DOHH2 (cell line): ENCODE measurements around the gene RNU11.
A peak's percentile ranks its signal among the peaks of the same experiment; 100 is the strongest.

Experiments used
- H3F3A ChIP-seq: fragments of 200-600 bp; sonication (generic), shearing (Covaris generic); 2 replicates; pipeline ENCODE4 v1.6.0; 2016; ENCODE audit warnings: antibody characterized with exemption, mild to moderate bottlenecking; ENCODE audit not compliant: control insufficient read depth, insufficient read depth
- H3K27ac ChIP-seq: fragments of 200-600 bp; sonication (generic); 2 replicates; pipeline ENCODE4 v1.5.1; 2014; ENCODE audit warnings: low read depth, mild to moderate bottlenecking, low read length, moderate library complexity
- H3K27me3 ChIP-seq: fragments of 200-600 bp; sonication (generic); 2 replicates; pipeline ENCODE4 v1.6.1; 2014; ENCODE audit warnings: mild to moderate bottlenecking, low read length, mixed read lengths; ENCODE audit not compliant: control insufficient read depth
- H3K36me3 ChIP-seq: fragments of 200-600 bp; sonication (generic); 2 replicates; pipeline ENCODE4 v1.6.1; 2014; ENCODE audit warnings: mild to moderate bottlenecking, low read length, moderate library complexity, mixed read lengths; ENCODE audit not compliant: control insufficient read depth
- H3K4me1 ChIP-seq: fragments of 200-600 bp; sonication (generic); 2 replicates; pipeline ENCODE4 v1.6.1; 2014; ENCODE audit warnings: mild to moderate bottlenecking, low read length, mixed read lengths; ENCODE audit not compliant: control insufficient read depth
- H3K4me2 ChIP-seq: fragments of 200-600 bp; sonication (generic); 2 replicates; pipeline ENCODE4 v1.6.0; 2014; ENCODE audit warnings: mild to moderate bottlenecking, low read length, moderate library complexity
- H3K4me3 ChIP-seq: fragments of 200-600 bp; sonication (generic); 2 replicates; pipeline ENCODE4 v1.5.1; 2014; ENCODE audit warnings: mild to moderate bottlenecking, low read length, mixed read lengths
- H3K79me2 ChIP-seq: fragments of 200-600 bp; sonication (generic); 2 replicates; pipeline ENCODE4 v1.6.1; 2014; ENCODE audit warnings: mild to moderate bottlenecking, low read length, mixed read lengths; ENCODE audit not compliant: control insufficient read depth
- H3K9me2 ChIP-seq: fragments of 200-600 bp; sonication (generic); replicated peaks from 2 replicates; pipeline ENCODE4 v1.6.1; 2014; ENCODE audit warnings: mild to moderate bottlenecking, low read length, mixed read lengths; ENCODE audit not compliant: control insufficient read depth
- H3K9me3 ChIP-seq: fragments of 200-600 bp; sonication (generic); 2 replicates; pipeline ENCODE4 v1.6.1; 2014; ENCODE audit warnings: antibody characterized with exemption, low read length, mixed read lengths; ENCODE audit not compliant: control insufficient read depth, insufficient read depth
- H4K20me1 ChIP-seq: fragments of 200-600 bp; sonication (generic); 2 replicates; pipeline ENCODE4 v1.6.0; 2014; ENCODE audit warnings: low read depth, mild to moderate bottlenecking, antibody characterized with exemption, low read length, moderate library complexity; ENCODE audit not compliant: control insufficient read depth, insufficient read depth
- EZH2phosphoT487 ChIP-seq: fragments of 200-600 bp; sonication (generic); IDR thresholded peaks from 2 replicates; pipeline ENCODE4 v1.6.1; 2017; ENCODE audit warnings: borderline replicate concordance, mild to moderate bottlenecking, antibody characterized with exemption, low read length, moderate library complexity, mixed read lengths
- TF ChIP-seq, protein P1 (sequence below): fragments of 200-600 bp; sonication (generic); IDR thresholded peaks from one replicate; pipeline ENCODE4 v1.5.1; 2014; ENCODE audit warnings: antibody characterized with exemption, mild to moderate bottlenecking, low read depth, low read length; ENCODE audit not compliant: poor library complexity, severe bottlenecking

RNU11 gene

DNA sequence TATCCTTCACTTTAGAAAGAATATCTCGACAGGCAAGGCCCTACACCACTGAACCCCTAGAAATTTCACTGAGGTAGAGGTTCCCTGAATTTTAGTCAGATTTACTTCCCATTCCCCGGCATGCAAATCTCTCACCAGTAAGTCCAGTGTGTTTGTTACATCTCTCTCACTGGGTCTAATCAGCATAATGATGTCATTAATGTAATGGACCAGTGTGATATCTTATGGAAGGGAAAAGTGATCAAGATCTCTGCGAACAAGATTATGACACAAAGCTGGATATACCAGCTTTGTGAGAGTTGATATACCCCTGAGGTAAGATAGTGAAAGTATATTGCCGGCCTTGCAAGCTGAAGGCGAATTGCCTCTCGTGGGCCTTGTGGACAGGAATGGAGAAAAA is 7.9 kb downstream of the RNU11 start:
- H4K20me1 ChIP-seq, result no peaks in the 10 kb centered on the region

DNA sequence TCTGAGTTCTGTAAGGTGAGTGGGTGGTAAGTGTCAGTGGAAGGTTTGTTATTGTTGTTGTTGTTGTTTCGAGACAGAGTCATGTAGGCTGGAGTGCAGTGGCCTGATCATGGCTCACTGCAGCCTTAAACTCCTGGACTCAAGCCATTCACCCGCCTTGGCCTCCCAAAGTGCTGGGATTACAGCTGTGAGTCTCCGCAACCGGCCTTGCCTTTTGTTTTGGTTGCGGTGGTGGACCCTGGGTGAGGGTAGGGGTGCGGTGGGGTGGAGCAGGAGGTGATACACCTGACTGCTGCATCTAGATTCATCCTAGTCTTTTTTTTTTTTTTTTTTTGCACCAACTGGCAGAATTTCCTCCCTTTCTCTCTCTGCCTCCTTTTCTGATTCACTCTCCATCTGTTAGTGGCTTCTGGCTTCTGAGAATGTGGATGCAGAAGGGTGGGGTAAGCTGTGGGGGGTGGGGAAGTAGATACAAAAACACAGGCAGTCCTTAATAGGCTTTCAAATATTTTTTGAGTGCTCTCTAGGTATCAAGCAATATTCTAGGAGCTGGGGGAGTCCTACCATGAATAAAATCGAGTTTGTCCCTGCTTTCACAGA is 15.6 kb downstream of the RNU11 start:
- no peaks in the 10 kb centered on the region for H3K27me3 ChIP-seq
- peaks cover 13% of the 10 kb centered on the region for H3K4me1 ChIP-seq
- H3K36me3 ChIP-seq, result no peaks in the 10 kb centered on the region; the same call in 1 of the 2 replicates
- peaks cover 3% of the 10 kb centered on the region; the same call in 1 of the 2 replicates for H3F3A ChIP-seq
- H3K4me2 ChIP-seq, result no peak overlapping the region
- H3K79me2 ChIP-seq, result peaks cover 10% of the 10 kb centered on the region
- H4K20me1 ChIP-seq, result no peaks in the 10 kb centered on the region
- H3K27ac ChIP-seq, result no peak overlapping the region
- no peaks in the 10 kb centered on the region for H3K9me2 ChIP-seq
- H3K9me3 ChIP-seq, result no peaks in the 10 kb centered on the region
- H3K4me3 ChIP-seq, result no peak overlapping the region
- TF ChIP-seq, protein P1, sequence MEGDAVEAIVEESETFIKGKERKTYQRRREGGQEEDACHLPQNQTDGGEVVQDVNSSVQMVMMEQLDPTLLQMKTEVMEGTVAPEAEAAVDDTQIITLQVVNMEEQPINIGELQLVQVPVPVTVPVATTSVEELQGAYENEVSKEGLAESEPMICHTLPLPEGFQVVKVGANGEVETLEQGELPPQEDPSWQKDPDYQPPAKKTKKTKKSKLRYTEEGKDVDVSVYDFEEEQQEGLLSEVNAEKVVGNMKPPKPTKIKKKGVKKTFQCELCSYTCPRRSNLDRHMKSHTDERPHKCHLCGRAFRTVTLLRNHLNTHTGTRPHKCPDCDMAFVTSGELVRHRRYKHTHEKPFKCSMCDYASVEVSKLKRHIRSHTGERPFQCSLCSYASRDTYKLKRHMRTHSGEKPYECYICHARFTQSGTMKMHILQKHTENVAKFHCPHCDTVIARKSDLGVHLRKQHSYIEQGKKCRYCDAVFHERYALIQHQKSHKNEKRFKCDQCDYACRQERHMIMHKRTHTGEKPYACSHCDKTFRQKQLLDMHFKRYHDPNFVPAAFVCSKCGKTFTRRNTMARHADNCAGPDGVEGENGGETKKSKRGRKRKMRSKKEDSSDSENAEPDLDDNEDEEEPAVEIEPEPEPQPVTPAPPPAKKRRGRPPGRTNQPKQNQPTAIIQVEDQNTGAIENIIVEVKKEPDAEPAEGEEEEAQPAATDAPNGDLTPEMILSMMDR, result no peak
- TF ChIP-seq EZH2phosphoT487, result no peak

More for the DNA sequence above, 7.9 kb downstream of the RNU11 start:
- Histone ChIP-seq H3K27me3 (no peaks in the 10 kb centered on the region), H3K4me2 (no peak overlapping the region), H3K9me3 (no peaks in the 10 kb centered on the region), H3K9me2 (no peaks in the 10 kb centered on the region), H3K79me2 (no peaks in the 10 kb centered on the region), H3F3A (no peaks in the 10 kb centered on the region), H3K4me1 (no peaks in the 10 kb centered on the region), H3K36me3 (no peaks in the 10 kb centered on the region), H3K27ac (no peak overlapping the region), H3K4me3 (no peak overlapping the region)
- TF ChIP-seq, protein P1, result no peak
- TF ChIP-seq EZH2phosphoT487, result no peak

DNA sequence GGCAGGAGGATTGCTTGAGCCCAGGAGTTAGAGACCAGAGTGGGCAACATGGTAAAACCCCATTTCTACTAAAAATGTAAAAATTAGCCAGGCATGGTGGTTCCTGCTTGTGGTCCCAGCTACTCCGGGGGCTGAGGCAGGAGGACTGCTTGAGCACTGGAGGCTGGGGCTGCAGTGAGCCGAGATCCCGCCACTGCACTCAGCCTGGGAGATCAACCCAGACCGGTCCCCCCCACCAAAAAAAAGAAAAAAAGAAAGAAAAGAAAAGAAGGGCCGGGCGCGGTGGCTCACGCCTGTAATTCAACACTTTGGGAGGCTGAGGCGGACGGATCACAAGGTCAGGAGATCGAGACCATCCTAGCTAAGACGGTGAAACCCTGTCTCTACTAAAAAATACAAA is 18.4 kb downstream of the RNU11 start:
- no peaks in the 10 kb centered on the region for H3K9me2 ChIP-seq
- peaks cover 18% of the 10 kb centered on the region for H3K4me1 ChIP-seq
- peaks cover 36% of the 10 kb centered on the region for H3K79me2 ChIP-seq
- no peaks in the 10 kb centered on the region for H4K20me1 ChIP-seq
- no peaks in the 10 kb centered on the region for H3K27me3 ChIP-seq
- no peak overlapping the region for H3K4me3 ChIP-seq
- H3K9me3 ChIP-seq, result no peaks in the 10 kb centered on the region
- no peak overlapping the region for H3K4me2 ChIP-seq
- H3K27ac ChIP-seq, result no peak overlapping the region
- no peak for TF ChIP-seq EZH2phosphoT487
- H3K36me3 ChIP-seq, result peaks cover 7% of the 10 kb centered on the region
- H3F3A ChIP-seq, result peaks cover 14% of the 10 kb centered on the region

DNA sequence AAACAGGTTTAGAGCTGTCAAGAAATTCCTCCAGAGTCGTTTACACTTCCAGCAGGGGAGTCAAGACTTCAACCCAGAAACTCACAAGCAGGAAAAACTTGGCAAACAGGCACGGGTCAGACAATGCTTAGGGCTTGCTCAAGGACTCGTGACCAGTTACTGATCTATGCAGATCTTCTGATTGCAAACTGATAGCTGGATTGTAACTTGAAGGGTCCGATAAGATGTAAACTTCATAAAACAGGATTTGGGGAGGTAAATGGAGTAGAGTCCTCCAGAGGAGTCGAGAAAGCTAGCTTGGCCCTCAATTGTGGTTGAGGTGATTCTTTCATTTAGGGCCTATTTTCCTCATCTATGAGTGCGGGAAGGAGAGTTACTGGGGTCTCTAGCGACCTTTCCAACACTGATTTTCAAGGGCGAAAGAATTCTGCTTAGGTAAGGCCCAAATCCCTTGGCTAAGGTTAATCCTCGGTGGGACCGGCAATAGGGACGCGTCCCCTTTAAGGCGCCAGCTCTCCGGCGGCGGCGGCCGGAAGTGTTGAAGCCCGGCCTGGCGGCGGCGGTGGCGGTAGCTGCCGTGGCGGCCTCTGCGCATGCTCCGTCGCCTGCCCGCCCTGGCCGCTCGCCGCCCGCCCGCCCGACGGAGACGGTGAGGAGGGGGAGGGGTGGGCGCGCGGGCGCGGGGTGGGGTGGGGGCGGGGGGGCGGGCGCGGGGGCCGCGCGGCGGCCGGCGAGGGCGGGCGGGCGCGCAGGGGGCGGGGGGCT is 20.0 kb downstream of the RNU11 start, which contains the start of gene GMEB1:
TSS of gene GMEB1 (plus strand) at position 594 of the 765 bp plus-strand sequence. CDS start 14,829 bp downstream, outside the sequence.
- peak within 1 kb of the TSS; percentile 83 for H3K4me3 ChIP-seq
- peaks cover 7% of the 10 kb centered on the region for H3K36me3 ChIP-seq
- TF ChIP-seq EZH2phosphoT487, result no peak
- TF ChIP-seq, protein P1, result no peak
- peak within 1 kb of the TSS; percentile 96 for H3K27ac ChIP-seq
- H3K4me1 ChIP-seq, result peaks cover 18% of the 10 kb centered on the region
- peak within 1 kb of the TSS; percentile 75 for H3K4me2 ChIP-seq
- no peaks in the 10 kb centered on the region for H3K9me3 ChIP-seq
- no peaks in the 10 kb centered on the region for H3K27me3 ChIP-seq
- H3F3A ChIP-seq, result peaks cover 14% of the 10 kb centered on the region
- H3K79me2 ChIP-seq, result peaks cover 46% of the 10 kb centered on the region
- H3K9me2 ChIP-seq, result no peaks in the 10 kb centered on the region
- no peaks in the 10 kb centered on the region for H4K20me1 ChIP-seq
